Measurements from ENCODE around the gene FAM169A. TPM values are rescaled to one million over a fixed set of nuclear protein-coding genes. Genes with fewer than 3 reads are reported as not detected.
"Not testable (repeated sequence)": the region's sequence is repeated elsewhere in the genome, so short reads cannot be mapped to it uniquely, and the experiment has no call there.

FAM169A gene
- total RNA-seq, 1 experiment from 2014 or later = 63.1 TPM

DNA sequence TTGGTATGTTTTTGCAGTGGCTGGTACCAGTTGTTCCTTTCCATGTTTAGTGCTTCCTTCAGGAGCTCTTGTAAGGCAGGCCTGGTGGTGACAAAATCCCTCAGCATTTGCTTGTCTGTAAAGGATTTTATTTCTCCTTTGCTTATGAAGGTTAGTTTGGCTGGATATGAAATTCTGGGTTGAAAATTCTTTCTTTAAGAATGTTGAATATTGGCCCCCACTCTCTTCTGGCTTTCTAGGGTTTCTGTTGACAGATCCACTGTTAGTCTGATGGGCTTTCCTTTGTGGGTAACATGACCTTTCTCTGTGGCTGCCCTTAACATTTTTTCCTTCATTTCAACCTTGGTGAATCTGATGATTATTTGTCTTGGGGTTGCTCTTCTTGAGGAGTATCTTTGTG, 43.7 kb upstream of the FAM169A start:
- H3T11ph ChIP-seq (ENCODE audit: low read length); H4K20me1 ChIP-seq (ENCODE audit: control insufficient read depth, insufficient read depth, insufficient read length); H3K4me2 ChIP-seq (ENCODE audit: insufficient read depth, insufficient read length, low read length); H3K9me3 ChIP-seq (ENCODE audit: control insufficient read depth, low read depth, low read length); H3K27ac ChIP-seq (ENCODE audit: insufficient read length, low read depth, low read length); H2AFZ ChIP-seq (ENCODE audit: low read length); H3K14ac ChIP-seq (ENCODE audit: insufficient read depth, low read length); H3K23me2 ChIP-seq (ENCODE audit: insufficient read length, low read depth, low read length, poor library complexity, severe bottlenecking); H3K27me3 ChIP-seq (ENCODE audit: insufficient read depth, low read length); H2BK12ac ChIP-seq (ENCODE audit: insufficient read length, low read depth, low read length); H2BK120ac ChIP-seq (ENCODE audit: low read depth, low read length, poor library complexity, severe bottlenecking); H2BK5ac ChIP-seq (ENCODE audit: insufficient read length, low read length); H3K4me1 ChIP-seq (ENCODE audit: insufficient read depth, low read length); H4K5ac ChIP-seq (ENCODE audit: insufficient read length, low read depth, low read length); H4K8ac ChIP-seq (replicated peaks; ENCODE audit: insufficient read length, low read depth, low read length); H2BK20ac ChIP-seq (ENCODE audit: low read depth, low read length, poor library complexity, severe bottlenecking); H3K27ac Mint-ChIP-seq; H3K4me1 Mint-ChIP-seq; DNase-seq; H3K18ac ChIP-seq (ENCODE audit: insufficient read length, low read depth, low read length); H3K4me3 Mint-ChIP-seq; H4K91ac ChIP-seq (ENCODE audit: insufficient read length, low read depth, low read length); H3K56ac ChIP-seq (ENCODE audit: insufficient read length, low read depth, low read length); H3K79me2 ChIP-seq (ENCODE audit: insufficient read depth, low read length); H3K27me3 Mint-ChIP-seq (ENCODE audit: low read depth); H3K79me1 ChIP-seq (ENCODE audit: insufficient read depth, low read depth, low read length, poor library complexity, severe bottlenecking); H2AK5ac ChIP-seq (ENCODE audit: insufficient read length, low read length); H3K9ac ChIP-seq (ENCODE audit: extremely low read depth, insufficient read length, low read length); H3K4ac ChIP-seq (ENCODE audit: low read depth, low read length); H3K23ac ChIP-seq (ENCODE audit: insufficient read length, low read depth, low read length); H2BK15ac ChIP-seq (ENCODE audit: low read depth, low read length): not testable (repeated sequence)
- peaks cover 26 to 29% of the 10 kb centered on the region in 2 experiments for H3K9me3 Mint-ChIP-seq
- H3K36me3 Mint-ChIP-seq (ENCODE audit: insufficient read depth in 1 of 3, low read depth in 3 of 3) = peaks cover 11 to 15% (median 12%) of the 10 kb centered on the region in 3 experiments; a peak in 6 of 7 replicates

DNA sequence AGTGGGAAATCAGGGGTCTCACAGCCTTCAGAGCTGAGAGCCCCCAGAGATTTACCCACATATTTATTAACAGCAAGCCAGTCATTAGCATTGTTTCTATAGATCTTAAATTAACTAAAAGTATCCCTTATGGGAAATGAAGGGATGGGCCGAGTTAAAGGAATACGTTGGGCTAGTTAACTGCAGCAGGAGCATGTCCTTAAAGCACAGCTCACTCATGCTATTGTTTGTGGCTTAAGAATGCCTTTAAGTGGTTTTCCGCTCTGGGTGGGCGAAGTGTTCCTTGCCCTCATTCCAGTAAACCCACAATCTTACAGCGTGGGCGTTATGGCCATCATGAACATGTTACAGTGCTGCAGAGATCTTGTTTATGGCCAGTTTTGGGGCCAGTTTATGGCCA, 42.0 kb upstream of the FAM169A start:
- not testable (repeated sequence) for H4K91ac ChIP-seq (ENCODE audit: insufficient read length, low read depth, low read length); H3K27ac Mint-ChIP-seq; H2AFZ ChIP-seq (ENCODE audit: low read length); H3K79me1 ChIP-seq (ENCODE audit: insufficient read depth, low read depth, low read length, poor library complexity, severe bottlenecking); H3K4me2 ChIP-seq (ENCODE audit: insufficient read depth, insufficient read length, low read length); H4K8ac ChIP-seq (replicated peaks; ENCODE audit: insufficient read length, low read depth, low read length); H2AK5ac ChIP-seq (ENCODE audit: insufficient read length, low read length); H3K27ac ChIP-seq (ENCODE audit: insufficient read length, low read depth, low read length); H3K27me3 ChIP-seq (ENCODE audit: insufficient read depth, low read length); DNase-seq; H3K56ac ChIP-seq (ENCODE audit: insufficient read length, low read depth, low read length); H3K4me1 ChIP-seq (ENCODE audit: insufficient read depth, low read length); H3K27me3 Mint-ChIP-seq (ENCODE audit: low read depth); H2BK20ac ChIP-seq (ENCODE audit: low read depth, low read length, poor library complexity, severe bottlenecking); H3K4ac ChIP-seq (ENCODE audit: low read depth, low read length); H3K4me3 Mint-ChIP-seq; H3K79me2 ChIP-seq (ENCODE audit: insufficient read depth, low read length); H3K4me1 Mint-ChIP-seq; H2BK15ac ChIP-seq (ENCODE audit: low read depth, low read length); H3K9ac ChIP-seq (ENCODE audit: extremely low read depth, insufficient read length, low read length); H3T11ph ChIP-seq (ENCODE audit: low read length); H3K9me3 ChIP-seq (ENCODE audit: control insufficient read depth, low read depth, low read length); H4K20me1 ChIP-seq (ENCODE audit: control insufficient read depth, insufficient read depth, insufficient read length); H4K5ac ChIP-seq (ENCODE audit: insufficient read length, low read depth, low read length); H2BK12ac ChIP-seq (ENCODE audit: insufficient read length, low read depth, low read length); H2BK5ac ChIP-seq (ENCODE audit: insufficient read length, low read length); H3K14ac ChIP-seq (ENCODE audit: insufficient read depth, low read length); H2BK120ac ChIP-seq (ENCODE audit: low read depth, low read length, poor library complexity, severe bottlenecking); H3K23me2 ChIP-seq (ENCODE audit: insufficient read length, low read depth, low read length, poor library complexity, severe bottlenecking); H3K23ac ChIP-seq (ENCODE audit: insufficient read length, low read depth, low read length); H3K18ac ChIP-seq (ENCODE audit: insufficient read length, low read depth, low read length)
- no CpG with 5 or more reads among the region's 6 CpGs for WGBS (ENCODE audit: extremely low coverage, insufficient read length, low lambda C conversion rate)
- Mint-ChIP-seq H3K9me3 (peaks cover 29% of the 10 kb centered on the region in 2 experiments), H3K36me3 (ENCODE audit: insufficient read depth in 1 of 3, low read depth in 3 of 3) (peaks cover 11 to 15% (median 12%) of the 10 kb centered on the region in 3 experiments; a peak in 6 of 7 replicates)
